ENCODE data around the gene SDCCAG8. TPM values are rescaled to one million over a fixed set of nuclear protein-coding genes. Genes with fewer than 3 reads are reported as not detected.

Gene SDCCAG8
- polyA plus RNA-seq, 2 of the 4 experiments (the other 2 are of a cell fraction), result 48.8 to 64.8 TPM

GRCh38 chr1:243474136-243474881 lies 218.5 kb downstream of the SDCCAG8 start:
- CTCF ChIA-PET, result interaction anchor here (0.9 kb wide), 1 partner anchor 799 kb away, joined by 3 read pairs; no protein-coding TSS in a partner anchor
- DNase-seq (ENCODE audit: low read depth in 1 of 2, low spot score in 1 of 2), result no peak
- FAIRE-seq, result no peak
- no peaks in the 10 kb centered on the region for H3K4me1 ChIP-seq
- 97% methylated on average over 36 of the region's 55 CpGs for WGBS (ENCODE audit: missing lambda C conversion rate)
- TF ChIP-seq RFX5 (IDR thresholded peaks at IDR 0.05) (no peak), ATOH8 (CRISPR knock-in tag; IDR thresholded peaks at IDR 0.05; ENCODE audit: low read depth) (no peak), CBX8 (IDR thresholded peaks at IDR 0.05) (no peak), MAZ (IDR thresholded peaks at IDR 0.05; ENCODE audit: borderline replicate concordance, low read depth, low read length) (no peak), ZNF302 (CRISPR knock-in tag; IDR thresholded peaks at IDR 0.05) (no peak), HOXB5 (CRISPR knock-in tag; IDR thresholded peaks at IDR 0.05) (no peak), HOXB13 (CRISPR knock-in tag; IDR thresholded peaks at IDR 0.05; ENCODE audit: low read depth) (no peak)
- no peak overlapping the region for H3K4me3 ChIP-seq
- no peak overlapping the region for H3K4me2 ChIP-seq
- no peak overlapping the region for H3K27ac ChIP-seq
- no peaks in the 10 kb centered on the region for H3K9me3 ChIP-seq
- POLR2A ChIA-PET, result no interaction called here
- ATAC-seq, result no peak

- no peaks in the 10 kb centered on the region for H3K9me3 ChIP-seq
- H3K27ac ChIP-seq, result no peak overlapping the region
- ATAC-seq, result no peak
- no peak for FAIRE-seq
- H3K4me3 ChIP-seq, result no peak overlapping the region
- TF ChIP-seq HES2 (IDR thresholded peaks at IDR 0.05) (no peak), KDM5A (IDR thresholded peaks at IDR 0.05) (no peak), REST (IDR thresholded peaks at IDR 0.05) (no peak), PBX3 (IDR thresholded peaks at IDR 0.05) (no peak), CHD2 (IDR thresholded peaks at IDR 0.05; ENCODE audit: low read length, partially characterized antibody) (no peak), FOXS1 (CRISPR knock-in tag; IDR thresholded peaks at IDR 0.05) (no peak), TFCP2L1 (CRISPR knock-in tag; IDR thresholded peaks at IDR 0.05) (no peak), POLR2AphosphoS2 (conservative IDR thresholded peaks at IDR 0.05; ENCODE audit: low read length) (no peak), NFE2L2 (conservative IDR thresholded peaks at IDR 0.05; ENCODE audit: low read length) (no peak), MYC (IDR thresholded peaks at IDR 0.05; ENCODE audit: borderline replicate concordance, low read length) (no peak), KDM1A (IDR thresholded peaks at IDR 0.05; ENCODE audit: low read depth) (no peak), ZFP36 (IDR thresholded peaks at IDR 0.05; ENCODE audit: borderline replicate concordance, partially characterized antibody) (no peak), ZC3H11A (IDR thresholded peaks at IDR 0.05) (no peak)
- CTCF ChIA-PET, result interaction anchor here (0.9 kb wide), 1 partner anchor 799 kb away, joined by 3 read pairs; no protein-coding TSS in a partner anchor
- POLR2A ChIA-PET, result no interaction called here
- H3K4me2 ChIP-seq, result no peak overlapping the region
- no peak for DNase-seq (ENCODE audit: low read depth in 1 of 2, low spot score in 1 of 2)
- no peaks in the 10 kb centered on the region for H3K4me1 ChIP-seq
- 93% methylated on average over 9 of the region's 9 CpGs for WGBS (ENCODE audit: missing lambda C conversion rate)
Measured at GRCh38 chr1:243474906-243475305, 219.1 kb downstream of the SDCCAG8 start.

Data from A549 (cell line).